ENCODE results near the gene FAM227B.
A peak's percentile ranks its signal among the peaks of the same experiment; 100 is the strongest.
"Not testable (repeated sequence)": the region's sequence is repeated elsewhere in the genome, so short reads cannot be mapped to it uniquely, and the experiment has no call there.

The FAM227B gene

DNA sequence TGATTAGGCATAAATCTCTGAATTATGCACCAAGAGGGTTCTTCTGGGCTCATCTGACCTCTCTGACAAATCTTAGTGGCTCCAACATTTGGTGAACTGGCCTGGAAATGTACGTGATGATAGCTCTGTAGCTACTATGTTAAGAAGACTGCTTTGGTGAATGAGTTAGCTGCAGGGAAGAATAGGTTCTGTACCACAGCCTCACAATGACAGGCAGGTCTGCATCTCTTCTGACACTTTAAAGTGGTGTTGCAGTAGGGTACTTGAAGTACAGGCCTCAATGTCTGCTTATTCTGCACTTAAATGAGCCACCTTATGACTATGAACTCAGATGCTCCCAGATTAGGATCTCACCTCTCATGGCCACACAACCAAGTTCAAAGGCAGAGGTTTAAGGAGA lies 190.6 kb downstream of the FAM227B start:
- no peak for DNase-seq

DNA sequence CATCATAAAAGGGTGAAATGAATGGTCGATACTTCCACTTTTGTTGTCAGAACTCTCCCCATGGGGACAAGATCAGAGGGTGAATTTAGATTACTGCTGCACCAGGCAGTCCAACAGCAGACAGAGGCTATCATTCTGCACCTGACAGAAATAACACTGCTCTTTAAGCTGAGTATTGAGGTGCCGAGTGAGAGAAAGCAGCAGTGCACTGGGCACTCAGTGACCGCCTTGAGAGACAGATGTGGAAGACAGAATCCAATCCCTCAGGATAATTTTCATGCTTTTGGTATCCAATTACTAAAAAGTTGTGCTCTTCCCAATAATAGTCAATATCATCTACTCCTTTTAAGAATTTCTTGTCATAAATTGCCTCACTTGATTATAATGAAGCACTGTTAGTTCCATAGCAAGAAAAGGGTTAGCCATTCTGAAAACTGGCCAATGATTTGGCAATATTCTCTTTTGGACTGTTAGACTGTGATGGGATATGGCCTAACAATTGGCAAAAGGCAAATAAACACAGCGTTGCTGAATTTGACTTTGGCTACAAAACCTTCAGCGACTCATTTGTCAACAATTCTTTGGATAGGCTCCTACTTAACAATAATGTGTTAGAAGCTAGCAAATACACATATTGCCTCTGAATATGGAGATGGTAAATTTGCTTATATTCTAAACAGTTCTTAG lies 192.1 kb downstream of the FAM227B start:
- DNase-seq, result no peak

DNA sequence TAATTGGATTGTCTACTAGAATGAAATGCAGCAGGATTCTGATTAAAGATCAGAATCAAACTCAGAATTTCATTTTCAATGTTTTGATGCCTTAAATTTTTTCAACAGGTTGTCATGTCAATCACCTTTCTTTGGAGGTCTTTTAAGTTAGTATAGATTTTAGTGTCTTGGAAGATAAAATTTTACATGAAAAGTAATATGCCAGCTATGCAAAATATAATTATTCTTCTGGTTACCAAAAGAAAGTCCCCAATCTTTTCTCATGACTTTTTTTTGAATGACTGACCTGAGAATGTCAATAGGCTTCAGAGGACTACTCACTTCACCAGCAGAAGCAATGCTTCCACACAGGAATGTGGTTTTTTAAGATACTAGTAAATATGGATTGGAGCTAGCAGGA lies 193.2 kb downstream of the FAM227B start:
- no peak for DNase-seq

DNA sequence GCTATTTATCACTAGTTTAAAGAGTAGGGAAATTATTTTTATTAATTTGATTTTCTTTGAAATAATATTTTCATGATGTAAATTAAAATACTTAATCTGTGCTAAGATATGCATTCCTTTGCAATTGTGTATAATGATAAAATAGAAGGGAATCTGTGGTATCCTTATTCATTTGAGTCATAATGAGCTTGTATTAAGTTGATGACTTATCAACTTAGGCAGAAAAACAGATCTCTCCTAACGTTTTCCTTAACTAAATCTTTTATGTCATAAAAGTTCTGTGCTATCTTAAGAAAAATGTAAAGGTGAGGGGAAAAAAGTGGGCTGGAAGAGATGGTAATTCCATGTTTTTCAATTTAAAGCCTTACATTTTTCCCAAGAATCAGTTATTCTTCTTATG lies 195.7 kb downstream of the FAM227B start:
- DNase-seq, result no peak

DNA sequence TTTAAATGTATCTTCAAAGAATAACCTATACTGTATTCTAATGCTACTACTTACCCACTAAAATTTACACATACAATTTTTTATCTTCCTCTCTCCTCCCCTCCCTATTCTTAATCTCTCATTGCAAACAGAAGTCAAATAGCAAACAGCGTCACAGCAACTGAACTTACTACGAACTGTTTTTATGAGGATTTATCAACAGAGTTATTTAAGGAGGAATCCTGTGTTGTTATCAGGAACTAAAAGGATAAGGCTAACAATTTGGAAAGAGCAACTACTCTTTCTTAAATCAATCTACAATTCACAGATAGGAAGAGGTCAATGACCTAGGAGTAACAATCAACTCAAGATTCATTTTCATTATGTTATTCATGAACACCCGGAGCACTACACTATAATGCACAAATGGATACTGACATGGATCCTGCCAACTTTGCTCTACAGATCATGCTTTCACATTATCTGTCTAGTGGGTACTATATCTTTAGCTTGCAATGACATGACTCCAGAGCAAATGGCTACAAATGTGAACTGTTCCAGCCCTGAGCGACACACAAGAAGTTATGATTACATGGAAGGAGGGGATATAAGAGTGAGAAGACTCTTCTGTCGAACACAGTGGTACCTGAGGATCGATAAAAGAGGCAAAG lies 196.6 kb downstream of the FAM227B start:
- DNase-seq, result no peak

DNA sequence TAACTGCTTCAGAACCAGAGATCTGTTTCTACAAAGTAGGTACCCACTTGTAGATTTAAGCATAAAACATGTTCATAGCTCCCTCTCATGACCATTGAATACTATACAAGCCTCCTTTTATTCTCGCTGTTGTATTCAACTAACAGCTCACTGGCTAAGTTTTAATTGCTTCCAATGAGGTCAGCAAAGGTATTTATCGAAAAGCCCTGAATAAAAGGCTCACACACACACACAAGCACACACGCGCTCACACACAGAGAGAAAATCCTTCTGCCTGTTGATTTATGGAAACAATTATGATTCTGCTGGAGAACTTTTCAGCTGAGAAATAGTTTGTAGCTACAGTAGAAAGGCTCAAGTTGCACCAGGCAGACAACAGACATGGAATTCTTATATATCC lies 197.6 kb downstream of the FAM227B start, which contains the start of gene FGF7:
FGF7 (plus strand) TSS at position 222 of the 400 bp plus-strand sequence. CDS start 1,056 bp downstream, outside the sequence.
- no peak for DNase-seq

DNA sequence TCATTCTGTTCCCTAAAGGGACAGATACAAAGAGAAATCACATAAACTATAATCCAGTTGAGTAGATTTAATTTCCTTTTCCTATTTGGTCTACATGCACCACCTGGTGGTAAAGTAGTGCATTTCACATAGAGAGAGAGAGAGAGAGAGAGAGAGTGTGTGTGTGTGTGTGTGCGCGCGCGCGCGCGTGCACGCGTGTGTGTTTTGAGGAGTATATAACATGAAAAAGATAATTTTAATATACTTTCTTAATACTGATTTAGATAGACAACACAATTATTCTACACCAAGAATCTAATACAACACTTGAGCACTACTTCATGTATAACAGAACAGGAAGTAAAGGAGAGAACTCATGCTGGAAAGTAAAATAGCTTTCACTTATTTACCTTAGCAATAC lies 198.6 kb downstream of the FAM227B start:
- peak in 1 of 2 experiments; percentile 17 for DNase-seq

DNA sequence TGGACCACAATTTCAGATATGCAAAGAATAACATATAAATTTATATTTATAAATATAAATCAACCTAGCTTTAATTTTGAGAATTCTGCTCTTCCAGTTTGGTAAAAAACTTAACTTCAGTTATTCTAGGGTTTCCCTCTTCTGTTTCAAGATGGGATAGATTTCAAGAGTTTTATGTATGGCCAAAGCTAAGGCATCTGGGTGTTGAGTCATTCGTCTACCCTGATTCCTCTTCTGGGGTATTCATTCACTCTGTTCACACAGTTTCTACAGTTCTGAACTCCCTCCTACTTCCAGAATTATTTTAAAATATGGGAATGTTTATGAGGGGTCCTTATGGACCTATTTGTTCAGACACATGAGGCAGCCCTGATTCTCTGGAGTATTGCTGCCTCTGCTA lies 201.8 kb downstream of the FAM227B start:
- no peak for DNase-seq

DNA sequence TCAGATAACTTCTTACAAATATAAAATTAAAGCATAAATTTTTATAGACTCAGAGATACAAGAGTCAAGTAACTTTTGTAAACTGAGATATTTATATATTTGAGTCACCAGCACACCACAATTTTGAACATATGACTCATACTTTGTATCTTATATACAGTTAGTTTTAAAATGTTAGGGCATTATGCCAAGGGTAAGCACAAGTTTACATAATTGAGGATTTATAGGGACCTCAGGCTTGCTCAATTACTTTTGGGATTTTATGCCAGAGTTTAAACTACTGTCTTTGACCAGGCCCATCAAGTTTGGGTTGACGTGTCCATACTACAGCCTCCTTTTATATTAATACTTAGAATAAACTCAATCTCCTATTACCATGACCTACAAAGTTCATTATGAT lies 205.0 kb downstream of the FAM227B start:
- peak in 1 of 2 experiments; percentile 8 for DNase-seq

DNA sequence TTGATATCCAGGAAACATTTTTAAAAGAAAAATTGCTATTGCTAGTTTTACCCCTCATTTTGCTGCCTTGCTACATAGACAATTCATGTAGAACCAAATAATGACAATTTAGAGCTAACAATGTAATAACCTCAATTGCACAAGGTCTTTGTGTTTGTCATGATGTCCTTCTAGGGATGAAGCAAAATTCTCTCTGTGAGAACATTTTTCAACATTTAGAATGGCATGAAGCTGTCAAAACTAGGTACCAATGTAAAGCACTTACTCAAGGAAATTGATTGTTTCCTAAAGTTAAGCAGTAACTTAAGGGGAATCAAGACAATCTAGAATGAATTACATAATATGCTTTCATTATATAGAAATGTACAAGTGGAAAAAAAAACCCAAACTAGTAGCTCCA lies 205.5 kb downstream of the FAM227B start:
- DNase-seq, result no peak

DNA sequence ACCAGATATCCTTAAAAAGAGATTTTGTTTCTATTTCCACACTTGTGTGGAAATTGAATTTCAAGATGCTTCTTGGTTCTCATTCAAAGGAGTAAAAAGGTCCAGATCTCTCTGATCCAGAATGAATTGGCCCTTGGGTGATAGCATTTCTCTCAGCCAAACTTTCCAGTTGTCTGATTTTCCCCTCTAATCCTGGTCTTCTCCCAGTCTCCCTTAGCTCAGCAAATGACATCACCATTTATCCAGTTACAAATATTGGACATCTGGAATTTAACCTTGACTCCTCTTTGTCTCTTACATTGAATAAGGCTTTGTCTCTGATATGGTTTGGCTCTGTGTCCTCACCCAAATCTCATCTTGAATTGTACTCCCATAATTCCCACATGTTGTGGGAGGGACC lies 207.8 kb downstream of the FAM227B start:
- DNase-seq, result no peak

DNA sequence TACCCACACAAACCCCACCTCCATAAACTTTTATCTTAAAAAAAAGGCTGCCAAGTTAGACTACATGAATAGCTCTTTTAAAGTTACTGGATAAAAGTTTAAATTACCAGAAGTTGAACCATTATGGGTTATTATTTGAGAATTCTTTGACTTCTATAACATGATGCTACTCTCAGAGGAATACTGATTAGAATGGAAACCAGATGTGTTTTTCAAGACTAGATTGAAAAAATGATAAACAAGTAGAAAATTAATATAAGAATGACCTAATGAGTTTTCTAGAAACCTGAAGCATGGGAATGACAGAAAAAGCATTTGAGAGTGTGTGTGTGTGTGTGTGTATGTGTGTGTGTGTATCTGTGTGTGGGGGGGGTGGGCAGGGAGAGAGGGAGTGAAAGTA lies 210.0 kb downstream of the FAM227B start:
- no peak for DNase-seq

DNA sequence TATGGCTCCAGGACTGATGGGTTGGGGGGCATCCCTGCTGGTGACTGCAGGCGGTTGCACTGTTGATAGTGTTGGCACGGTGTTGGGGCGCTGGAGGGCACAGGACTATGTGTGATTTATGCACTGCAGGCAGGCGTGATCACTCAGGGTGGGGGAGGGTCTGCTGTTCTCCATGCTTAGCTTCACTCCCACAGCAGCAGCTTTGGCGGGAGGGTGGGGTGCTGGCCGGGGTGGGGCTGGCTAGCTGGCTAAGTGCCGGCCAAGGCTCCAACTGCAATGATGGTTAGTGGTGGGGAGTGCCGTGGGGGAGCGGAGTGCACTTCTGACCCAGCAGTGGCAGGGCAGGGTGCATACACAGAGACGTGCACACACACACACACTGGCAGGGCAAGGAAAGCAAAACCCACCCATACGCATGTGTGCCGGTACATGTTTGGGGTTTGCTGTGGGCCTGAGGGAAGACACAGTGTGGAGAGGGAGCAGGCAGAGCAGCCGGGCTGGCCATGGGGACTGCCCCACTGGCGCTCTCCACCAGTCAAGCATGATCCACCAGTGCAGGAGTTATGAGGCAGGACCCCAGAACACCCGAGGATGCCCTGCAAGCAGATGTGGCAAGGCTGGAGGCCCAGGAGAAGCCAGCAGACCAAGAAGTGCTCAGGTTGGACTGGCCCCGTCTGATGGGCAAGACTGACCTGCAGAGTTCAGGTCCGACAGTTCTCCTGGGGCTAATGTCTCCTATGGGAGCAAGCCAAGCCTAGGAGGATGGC lies 214.1 kb downstream of the FAM227B start:
- DNase-seq, result no peak

DNA sequence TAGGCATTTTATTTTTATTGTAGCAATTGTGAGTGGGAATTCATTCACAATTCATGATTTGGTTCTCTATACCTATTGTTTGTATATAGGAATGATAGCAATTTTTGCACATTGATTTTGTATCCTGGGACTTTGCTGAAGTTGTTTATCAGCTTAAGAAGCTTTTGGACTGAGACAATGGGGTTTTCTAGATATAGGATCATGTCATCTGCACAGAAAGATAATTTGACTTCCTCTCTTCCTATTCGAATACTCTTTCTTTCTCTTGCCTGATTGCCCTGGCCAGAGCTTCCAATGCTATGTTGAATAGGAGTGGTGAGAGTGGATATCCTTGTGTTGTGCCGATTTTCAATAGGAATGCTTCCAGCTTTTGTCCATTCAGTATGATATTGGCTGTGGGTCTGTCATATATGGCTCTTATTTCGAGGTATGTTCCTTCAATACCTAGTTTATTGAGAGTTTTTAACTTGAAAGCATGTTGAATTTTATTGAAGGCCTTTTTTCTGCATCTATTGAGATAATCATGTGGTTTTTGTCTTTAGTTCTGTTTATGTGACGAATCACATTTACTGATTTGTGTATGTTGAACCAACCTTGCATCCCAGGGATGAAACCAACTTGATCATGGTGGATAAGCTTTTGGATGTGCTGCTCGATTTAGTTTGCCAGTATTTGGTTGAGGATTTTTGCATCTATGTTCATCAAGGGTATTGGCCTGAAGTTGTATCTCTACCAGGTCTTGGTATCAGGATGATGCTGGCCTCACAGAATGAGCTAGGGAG lies 217.9 kb downstream of the FAM227B start:
- DNase-seq, result not testable (repeated sequence)

DNA sequence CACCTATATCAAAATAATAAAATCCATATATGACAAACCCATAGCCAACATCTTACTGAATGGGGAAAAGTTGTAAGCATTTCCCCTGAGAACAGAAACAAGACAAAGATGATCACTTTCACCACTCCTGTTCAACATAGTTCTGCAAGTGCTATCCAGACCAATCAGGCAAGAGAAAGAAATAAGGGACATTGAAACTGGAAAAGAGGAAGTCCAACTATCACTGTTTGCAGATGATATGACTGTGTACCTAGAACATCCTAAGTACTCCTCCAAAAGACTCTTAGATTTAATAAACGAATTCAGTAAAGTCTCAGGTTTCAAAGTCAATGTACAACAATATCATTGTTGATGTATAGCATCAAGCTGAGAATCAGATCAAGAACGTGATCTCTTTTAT lies 233.1 kb downstream of the FAM227B start:
- no peak for DNase-seq

DNA sequence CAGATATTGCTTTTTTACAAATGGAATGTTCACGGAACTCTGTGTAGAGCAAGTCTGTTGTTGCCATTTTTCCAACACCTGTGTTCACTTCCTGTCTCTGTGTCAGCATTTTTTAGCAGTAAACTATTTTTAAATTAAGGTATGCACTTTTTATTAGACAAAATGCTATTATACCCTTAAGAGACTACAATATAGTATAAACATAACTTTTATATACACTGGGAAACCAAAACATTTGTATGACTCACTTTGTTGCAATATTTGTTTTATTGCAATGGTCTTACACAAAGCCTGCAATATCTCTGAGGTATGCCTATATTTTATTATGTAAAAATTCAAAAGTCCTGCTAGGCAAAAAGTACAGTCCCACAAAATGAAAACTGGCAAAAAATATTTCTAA lies 237.4 kb downstream of the FAM227B start:
- no peak for DNase-seq

DNA sequence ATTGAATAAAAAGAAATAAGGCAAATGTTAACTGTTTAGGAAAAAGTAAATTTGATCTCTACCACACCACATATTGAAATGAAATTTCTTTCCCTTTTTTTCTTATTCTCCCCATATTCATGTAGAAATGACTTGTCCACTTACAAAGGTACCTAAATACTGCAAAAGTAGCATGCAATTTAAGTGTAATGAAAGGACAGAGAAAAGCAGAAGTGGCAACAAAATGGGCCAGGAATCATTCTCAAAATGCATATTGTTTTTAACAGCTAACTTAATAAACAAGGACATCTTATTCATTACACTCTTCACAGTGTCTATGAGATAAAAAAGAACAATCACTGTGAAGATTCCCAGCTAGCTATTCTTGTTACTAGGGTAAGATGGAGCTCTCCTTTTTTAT lies 238.2 kb downstream of the FAM227B start:
- DNase-seq, result no peak

DNA sequence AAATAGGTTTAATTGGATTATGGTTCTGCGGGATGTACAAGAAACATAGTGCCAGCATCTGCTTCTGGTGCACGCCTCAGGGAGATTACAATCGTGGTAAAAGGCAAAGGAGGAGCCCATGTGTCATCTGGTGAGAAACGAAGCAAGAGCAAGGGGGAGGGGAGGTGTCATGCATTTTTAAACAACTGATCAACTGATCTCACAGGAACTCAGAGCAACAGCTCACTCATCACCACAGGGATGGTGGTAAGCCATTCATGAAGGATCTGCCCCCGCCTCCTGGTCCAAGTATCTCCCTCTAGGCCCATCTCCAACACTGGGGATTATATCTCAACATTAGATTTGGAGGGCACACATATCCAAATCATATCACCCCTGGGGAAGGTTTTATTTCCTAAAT lies 239.7 kb downstream of the FAM227B start:
- DNase-seq, result no peak

DNA sequence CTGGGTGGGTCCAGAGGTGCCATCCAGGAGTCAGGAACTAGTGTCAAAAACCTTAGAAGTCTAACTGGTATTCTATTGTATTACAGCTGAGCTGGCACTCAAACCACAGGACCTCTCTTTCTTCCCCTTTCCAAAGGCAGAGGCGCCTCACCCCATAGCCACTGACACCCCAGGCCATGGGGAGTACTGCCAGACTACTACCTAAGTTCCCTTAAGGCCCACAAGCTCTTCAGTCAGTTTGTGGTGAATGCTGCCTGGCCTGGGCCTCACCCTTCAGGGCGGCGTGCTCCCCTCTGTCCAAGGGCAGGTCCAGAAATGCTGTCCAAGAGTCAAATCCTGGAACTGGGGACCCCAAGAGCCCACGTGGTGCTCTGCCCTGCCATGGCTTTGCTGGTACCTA lies 240.6 kb downstream of the FAM227B start:
- no peak for DNase-seq

DNA sequence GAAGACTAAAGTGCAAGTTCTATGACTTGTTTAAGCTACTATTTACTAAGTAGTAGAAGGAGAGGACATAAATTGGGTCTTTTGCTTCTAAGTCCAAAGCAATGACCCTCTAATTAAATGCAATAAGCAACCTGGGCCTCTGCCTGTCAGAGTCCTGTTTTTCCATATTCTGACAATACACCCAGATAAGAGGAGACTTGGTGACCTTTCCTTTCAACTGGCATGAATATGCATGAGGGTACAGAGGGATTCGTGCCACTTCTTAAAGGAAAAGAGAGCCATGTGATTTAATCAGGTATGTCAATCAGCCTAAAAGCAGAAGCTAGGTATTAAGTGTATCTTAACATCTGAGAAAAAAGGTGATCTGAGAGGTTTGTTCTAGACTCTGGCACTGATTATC lies 248.3 kb downstream of the FAM227B start:
- no peak for DNase-seq

DNA sequence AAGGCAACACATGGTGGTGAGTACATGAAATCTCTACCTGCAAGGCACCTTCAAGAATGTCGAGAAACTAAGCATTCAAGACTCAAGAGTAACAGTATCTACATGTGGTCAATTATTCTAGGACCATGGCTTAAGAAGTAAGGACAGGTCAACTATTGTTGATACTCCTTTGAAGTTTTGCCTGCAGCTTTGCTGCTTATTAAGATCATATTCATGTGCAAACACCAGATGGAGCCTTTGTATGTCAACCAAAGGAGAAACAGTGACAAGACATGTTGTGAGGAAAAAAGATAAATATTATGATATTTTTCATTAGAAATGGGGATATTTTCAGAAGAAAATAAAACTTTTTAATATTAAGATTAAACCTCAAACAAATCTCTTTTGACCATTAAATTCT lies 249.8 kb downstream of the FAM227B start:
- peak in 1 of 2 experiments; percentile 5 for DNase-seq

DNA sequence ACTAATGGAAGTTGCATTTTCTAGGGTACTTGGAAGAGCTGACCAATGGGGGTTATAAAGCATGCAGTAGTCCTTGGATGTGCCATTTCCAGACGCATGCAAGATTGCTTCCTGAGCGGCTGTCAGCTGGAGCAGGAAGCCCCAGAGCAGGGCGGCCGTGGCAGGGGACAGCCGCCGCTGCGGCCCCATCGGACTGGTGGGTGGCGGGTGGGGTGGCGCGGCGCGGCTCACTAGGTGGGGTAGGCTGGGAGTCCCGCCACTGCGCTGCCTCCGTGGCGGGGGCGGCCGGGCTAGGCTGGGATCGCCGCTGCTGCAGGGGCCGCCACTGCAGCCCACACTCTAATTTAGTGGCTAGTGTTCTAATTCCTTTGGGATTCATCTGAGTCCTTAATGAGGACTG lies 254.1 kb downstream of the FAM227B start:
- no peak for DNase-seq

DNA sequence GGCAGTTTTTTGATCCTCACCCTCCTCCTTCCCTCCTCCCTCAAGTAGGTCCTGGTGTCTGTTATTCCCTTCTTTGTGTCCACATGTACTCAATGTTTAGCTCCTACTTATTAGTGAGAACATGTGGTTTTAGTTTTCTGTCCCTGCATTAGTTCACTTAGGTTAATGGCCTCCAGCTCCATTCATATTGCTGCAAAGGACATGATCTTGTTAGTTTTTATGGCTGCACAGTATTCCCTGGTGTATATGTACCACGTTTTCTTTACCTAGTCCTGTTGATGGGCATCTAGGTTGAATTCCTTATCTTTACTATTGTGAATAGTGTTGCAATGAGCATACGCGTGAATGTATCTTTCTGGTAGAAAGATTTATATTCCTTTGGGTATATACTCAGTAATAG lies 259.2 kb downstream of the FAM227B start:
- DNase-seq, result no peak

Data from SW 1271 (cell line).